Chondrocyte (in vitro differentiated cells): Measurements from ENCODE around the gene USP13. TPM values are rescaled to one million over a fixed set of nuclear protein-coding genes. Genes with fewer than 3 reads are reported as not detected.

Experiments
- DNase-seq: peaks from one replicate; pipeline ENCODE4 v3.0.0; 2021; ENCODE audit warnings: mixed read lengths, low spot score
- H3K27ac Mint-ChIP-seq: one replicate; pipeline ENCODE4 v1.8.0; 2021; ENCODE audit warnings: mild to moderate bottlenecking, moderate library complexity, mixed read lengths; ENCODE audit not compliant: unreplicated experiment
- H3K27me3 Mint-ChIP-seq: 2 replicates; pipeline ENCODE4 v1.8.0; 2021; ENCODE audit warnings: low read depth, mixed read lengths
- H3K36me3 Mint-ChIP-seq: 2 replicates; pipeline ENCODE4 v1.8.0; 2021; ENCODE audit warnings: low read depth, mixed read lengths
- H3K4me1 Mint-ChIP-seq: 2 replicates; pipeline ENCODE4 v1.8.0; 2021; ENCODE audit warnings: low read depth, mild to moderate bottlenecking, mixed read lengths
- H3K4me3 Mint-ChIP-seq: one replicate; pipeline ENCODE4 v1.8.0; 2021; ENCODE audit warnings: mild to moderate bottlenecking, moderate library complexity, mixed read lengths; ENCODE audit not compliant: unreplicated experiment
- H3K9me3 Mint-ChIP-seq: 2 replicates; pipeline ENCODE4 v1.8.0; 2021; ENCODE audit warnings: low read depth, mixed read lengths
- total RNA-seq: library from RNA; stranded (reverse); gene quantifications from 3 replicates; pipeline ENCODE4 v1.2.1, GENCODE V29; 2021
- TF ChIP-seq, protein P1 (sequence below): fragments of 200-600 bp; sonication (generic); IDR thresholded peaks from 2 replicates; pipeline ENCODE4 v1.5.0; 2021; ENCODE audit warnings: antibody characterized with exemption, mild to moderate bottlenecking, moderate library complexity

Gene USP13
- total RNA-seq, 1 donor from 2014 or later = 12.7 TPM

GRCh38 chr3:179670311-179670710, 17.5 kb downstream of the USP13 start:
- DNase-seq = no peak
- Mint-ChIP-seq H3K9me3 (no peaks in the 10 kb centered on the region), H3K4me1 (peaks cover 35% of the 10 kb centered on the region), H3K27ac (no peak overlapping the region), H3K4me3 (no peak overlapping the region), H3K36me3 (no peaks in the 10 kb centered on the region), H3K27me3 (no peaks in the 10 kb centered on the region)
- TF ChIP-seq, protein P1, sequence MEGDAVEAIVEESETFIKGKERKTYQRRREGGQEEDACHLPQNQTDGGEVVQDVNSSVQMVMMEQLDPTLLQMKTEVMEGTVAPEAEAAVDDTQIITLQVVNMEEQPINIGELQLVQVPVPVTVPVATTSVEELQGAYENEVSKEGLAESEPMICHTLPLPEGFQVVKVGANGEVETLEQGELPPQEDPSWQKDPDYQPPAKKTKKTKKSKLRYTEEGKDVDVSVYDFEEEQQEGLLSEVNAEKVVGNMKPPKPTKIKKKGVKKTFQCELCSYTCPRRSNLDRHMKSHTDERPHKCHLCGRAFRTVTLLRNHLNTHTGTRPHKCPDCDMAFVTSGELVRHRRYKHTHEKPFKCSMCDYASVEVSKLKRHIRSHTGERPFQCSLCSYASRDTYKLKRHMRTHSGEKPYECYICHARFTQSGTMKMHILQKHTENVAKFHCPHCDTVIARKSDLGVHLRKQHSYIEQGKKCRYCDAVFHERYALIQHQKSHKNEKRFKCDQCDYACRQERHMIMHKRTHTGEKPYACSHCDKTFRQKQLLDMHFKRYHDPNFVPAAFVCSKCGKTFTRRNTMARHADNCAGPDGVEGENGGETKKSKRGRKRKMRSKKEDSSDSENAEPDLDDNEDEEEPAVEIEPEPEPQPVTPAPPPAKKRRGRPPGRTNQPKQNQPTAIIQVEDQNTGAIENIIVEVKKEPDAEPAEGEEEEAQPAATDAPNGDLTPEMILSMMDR = no peak

- TF ChIP-seq, protein P1 = no peak
- no peak for DNase-seq
- Mint-ChIP-seq H3K4me1 (peaks cover 27% of the 10 kb centered on the region), H3K9me3 (no peaks in the 10 kb centered on the region), H3K4me3 (no peak overlapping the region), H3K36me3 (no peaks in the 10 kb centered on the region), H3K27ac (no peak overlapping the region), H3K27me3 (no peaks in the 10 kb centered on the region)
Measured at GRCh38 chr3:179671309-179671708, 18.5 kb downstream of the USP13 start.

GRCh38 chr3:179671747-179672242, 19.0 kb downstream of the USP13 start:
- Mint-ChIP-seq H3K4me3 (no peak overlapping the region), H3K4me1 (peaks cover 22% of the 10 kb centered on the region), H3K36me3 (no peaks in the 10 kb centered on the region), H3K27me3 (no peaks in the 10 kb centered on the region), H3K27ac (no peak overlapping the region), H3K9me3 (no peaks in the 10 kb centered on the region)
- DNase-seq = no peak
- TF ChIP-seq, protein P1 = no peak

- H3K27me3 Mint-ChIP-seq = no peaks in the 10 kb centered on the region
Measured at GRCh38 chr3:179672918-179673317, 20.1 kb downstream of the USP13 start.

GRCh38 chr3:179673523-179673922, 20.7 kb downstream of the USP13 start:
- DNase-seq = no peak
- TF ChIP-seq, protein P1 = no peak
- Mint-ChIP-seq H3K4me3 (no peak overlapping the region), H3K4me1 (peaks cover 20% of the 10 kb centered on the region), H3K9me3 (no peaks in the 10 kb centered on the region), H3K27ac (no peak overlapping the region), H3K36me3 (no peaks in the 10 kb centered on the region), H3K27me3 (no peaks in the 10 kb centered on the region)

More at GRCh38 chr3:179672918-179673317, 20.1 kb downstream of the USP13 start:
- H3K9me3 Mint-ChIP-seq = no peaks in the 10 kb centered on the region
- H3K27ac Mint-ChIP-seq = no peak overlapping the region
- no peaks in the 10 kb centered on the region for H3K36me3 Mint-ChIP-seq
- DNase-seq = no peak
- peaks cover 20% of the 10 kb centered on the region for H3K4me1 Mint-ChIP-seq
- TF ChIP-seq, protein P1 = no peak
- H3K4me3 Mint-ChIP-seq = no peak overlapping the region
